GM12873 (cell line): ENCODE data around the gene RUFY3.

Experiments used
- TF ChIP-seq, protein P1 (sequence below): IDR thresholded peaks from 2 replicates; pipeline ENCODE4 v1.5.1; 2012; ENCODE audit warnings: low read depth, mild to moderate bottlenecking, moderate library complexity, low read length, control low read depth; ENCODE audit not compliant: insufficient read depth; ENCODE audit errors: missing control alignments

The RUFY3 gene

DNA sequence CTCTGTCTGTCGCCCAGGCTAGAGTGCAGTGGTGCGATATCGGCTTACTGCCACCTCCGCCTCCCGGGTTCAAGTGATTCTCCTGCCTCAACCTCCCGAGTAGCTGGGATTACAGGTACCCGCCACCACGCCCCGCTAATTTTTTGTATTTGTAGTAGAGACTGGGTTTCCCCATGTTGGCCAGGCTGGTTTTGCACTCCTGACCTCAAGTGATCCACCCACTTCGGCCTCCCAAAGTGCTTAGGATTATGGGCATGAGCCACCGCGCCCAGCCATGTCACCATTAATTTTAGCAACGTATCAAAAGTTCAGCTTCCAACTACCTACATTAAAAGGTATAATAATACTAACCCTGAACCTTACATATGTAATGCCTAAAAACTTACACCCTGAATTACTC is 34.4 kb upstream of the RUFY3 start:
- TF ChIP-seq, protein P1, sequence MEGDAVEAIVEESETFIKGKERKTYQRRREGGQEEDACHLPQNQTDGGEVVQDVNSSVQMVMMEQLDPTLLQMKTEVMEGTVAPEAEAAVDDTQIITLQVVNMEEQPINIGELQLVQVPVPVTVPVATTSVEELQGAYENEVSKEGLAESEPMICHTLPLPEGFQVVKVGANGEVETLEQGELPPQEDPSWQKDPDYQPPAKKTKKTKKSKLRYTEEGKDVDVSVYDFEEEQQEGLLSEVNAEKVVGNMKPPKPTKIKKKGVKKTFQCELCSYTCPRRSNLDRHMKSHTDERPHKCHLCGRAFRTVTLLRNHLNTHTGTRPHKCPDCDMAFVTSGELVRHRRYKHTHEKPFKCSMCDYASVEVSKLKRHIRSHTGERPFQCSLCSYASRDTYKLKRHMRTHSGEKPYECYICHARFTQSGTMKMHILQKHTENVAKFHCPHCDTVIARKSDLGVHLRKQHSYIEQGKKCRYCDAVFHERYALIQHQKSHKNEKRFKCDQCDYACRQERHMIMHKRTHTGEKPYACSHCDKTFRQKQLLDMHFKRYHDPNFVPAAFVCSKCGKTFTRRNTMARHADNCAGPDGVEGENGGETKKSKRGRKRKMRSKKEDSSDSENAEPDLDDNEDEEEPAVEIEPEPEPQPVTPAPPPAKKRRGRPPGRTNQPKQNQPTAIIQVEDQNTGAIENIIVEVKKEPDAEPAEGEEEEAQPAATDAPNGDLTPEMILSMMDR = no peak

DNA sequence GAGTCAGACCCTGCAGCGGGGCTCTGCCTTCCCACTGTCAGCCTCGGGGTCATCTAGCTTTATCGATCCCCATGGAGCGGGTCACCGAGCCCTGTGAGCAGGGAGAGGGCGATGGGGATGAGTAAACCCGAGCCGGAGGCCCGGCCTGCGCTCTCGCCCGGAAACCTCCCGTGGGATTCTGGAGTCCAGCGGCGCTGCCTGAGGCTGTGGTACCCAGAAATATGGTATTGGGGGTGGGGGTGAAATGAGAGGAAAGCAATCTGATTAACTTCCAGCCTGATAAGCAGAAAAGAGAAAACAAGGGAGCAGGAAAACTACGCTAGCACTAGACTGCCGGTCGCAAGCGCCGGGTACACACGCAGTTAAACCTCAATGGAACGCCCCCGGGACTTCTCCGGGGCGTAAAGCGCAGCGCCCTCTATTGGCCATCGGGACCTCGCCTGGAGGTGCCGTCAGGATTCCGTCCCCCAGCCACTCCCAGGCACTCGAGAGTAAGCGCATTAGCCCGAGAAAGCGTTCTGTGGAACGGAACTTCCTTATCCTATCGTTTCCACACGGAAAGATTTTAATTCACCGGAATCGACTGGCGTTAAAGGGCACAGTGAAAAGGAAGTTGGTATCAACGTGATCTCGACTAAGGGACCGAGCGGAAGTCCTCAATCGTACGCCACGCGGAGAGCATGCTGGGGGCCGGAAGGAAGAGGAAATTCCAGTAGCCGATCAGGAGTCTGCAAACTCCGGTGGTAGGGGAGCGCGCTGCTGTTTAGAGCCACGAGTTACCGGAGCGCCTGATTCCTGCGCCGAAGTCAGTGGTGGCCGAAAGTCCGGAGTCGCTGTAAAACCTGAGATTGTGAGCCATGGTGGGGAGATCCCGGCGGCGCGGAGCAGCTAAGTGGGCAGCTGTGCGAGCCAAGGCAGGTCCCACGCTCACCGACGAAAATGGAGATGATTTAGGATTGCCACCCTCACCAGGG is 33.7 kb upstream of the RUFY3 start, which contains the start of gene UTP3:
UTP3 (plus strand) TSS at position 712 of the 974 bp plus-strand sequence; CDS start at position 858, 146 bp downstream.
- TF ChIP-seq, protein P1 = peak; percentile 98

DNA sequence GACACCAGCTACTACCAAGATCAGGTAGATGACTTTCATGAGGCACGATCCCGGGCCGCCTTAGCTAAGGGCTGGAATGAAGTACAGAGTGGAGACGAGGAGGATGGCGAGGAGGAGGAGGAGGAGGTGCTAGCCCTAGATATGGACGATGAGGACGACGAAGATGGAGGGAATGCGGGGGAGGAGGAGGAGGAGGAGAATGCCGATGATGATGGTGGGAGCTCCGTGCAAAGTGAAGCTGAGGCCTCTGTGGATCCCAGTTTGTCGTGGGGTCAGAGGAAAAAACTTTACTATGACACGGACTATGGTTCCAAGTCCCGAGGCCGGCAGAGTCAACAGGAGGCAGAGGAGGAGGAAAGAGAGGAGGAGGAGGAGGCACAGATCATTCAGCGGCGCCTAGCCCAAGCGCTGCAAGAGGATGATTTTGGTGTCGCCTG is 33.0 kb upstream of the RUFY3 start:
- TF ChIP-seq, protein P1 = no peak

DNA sequence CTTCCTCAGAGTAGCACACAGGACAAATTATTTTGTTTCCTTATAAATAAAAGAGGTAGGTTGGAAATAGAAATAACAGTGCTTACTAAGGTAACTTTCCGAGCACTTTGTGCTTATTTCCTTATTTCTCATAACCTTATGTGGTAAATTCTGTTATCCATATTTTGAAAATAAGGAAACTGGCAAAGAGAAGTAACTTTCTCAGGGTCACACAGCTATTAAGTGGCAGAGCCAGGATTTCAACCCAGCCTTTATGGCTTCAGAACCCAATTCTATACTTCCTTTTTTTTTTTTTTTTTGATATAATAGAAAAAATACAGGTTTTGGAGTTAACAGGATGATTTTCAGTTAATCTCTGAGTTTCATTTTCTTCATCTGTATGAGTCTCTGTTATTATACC is 30.1 kb upstream of the RUFY3 start:
- TF ChIP-seq, protein P1 = no peak

DNA sequence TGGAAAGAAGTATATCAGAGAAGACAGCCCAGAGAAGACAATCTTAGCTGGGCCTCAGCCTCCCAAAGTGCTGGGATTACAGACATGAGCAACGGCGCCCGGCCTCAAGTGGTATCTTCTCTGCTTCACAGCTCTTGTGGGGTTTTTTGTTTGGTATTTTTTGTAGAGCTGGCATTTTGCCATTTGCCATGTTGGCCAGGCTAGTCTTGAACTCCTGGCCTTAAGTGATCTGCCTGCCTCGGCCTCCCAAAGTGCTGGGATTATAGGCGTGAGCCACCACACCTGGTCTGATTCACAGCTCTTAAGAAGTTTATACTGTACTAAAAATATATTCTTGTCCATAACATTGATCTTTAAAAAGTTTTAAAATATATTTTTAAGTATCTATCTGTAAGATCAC is 21.1 kb upstream of the RUFY3 start:
- TF ChIP-seq, protein P1 = no peak

DNA sequence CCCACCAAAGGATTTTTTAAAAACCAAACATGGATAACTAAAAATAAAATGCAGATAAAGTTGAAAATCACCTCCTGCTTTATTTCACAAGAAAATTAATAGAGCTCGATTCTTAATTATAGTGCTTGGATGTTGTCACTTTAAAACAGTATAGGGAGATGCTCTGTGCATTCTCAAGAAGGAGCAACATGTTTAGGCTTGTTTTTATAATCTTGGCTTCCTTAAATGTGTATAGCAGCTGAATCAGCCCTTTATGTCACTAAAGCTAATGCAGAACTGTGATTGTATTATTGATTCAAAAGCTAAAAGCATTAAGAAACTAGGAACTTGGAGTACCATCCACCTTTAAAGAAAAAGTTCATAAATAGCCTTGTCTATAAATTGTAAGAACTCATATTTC is 20.5 kb upstream of the RUFY3 start:
- TF ChIP-seq, protein P1 = no peak

DNA sequence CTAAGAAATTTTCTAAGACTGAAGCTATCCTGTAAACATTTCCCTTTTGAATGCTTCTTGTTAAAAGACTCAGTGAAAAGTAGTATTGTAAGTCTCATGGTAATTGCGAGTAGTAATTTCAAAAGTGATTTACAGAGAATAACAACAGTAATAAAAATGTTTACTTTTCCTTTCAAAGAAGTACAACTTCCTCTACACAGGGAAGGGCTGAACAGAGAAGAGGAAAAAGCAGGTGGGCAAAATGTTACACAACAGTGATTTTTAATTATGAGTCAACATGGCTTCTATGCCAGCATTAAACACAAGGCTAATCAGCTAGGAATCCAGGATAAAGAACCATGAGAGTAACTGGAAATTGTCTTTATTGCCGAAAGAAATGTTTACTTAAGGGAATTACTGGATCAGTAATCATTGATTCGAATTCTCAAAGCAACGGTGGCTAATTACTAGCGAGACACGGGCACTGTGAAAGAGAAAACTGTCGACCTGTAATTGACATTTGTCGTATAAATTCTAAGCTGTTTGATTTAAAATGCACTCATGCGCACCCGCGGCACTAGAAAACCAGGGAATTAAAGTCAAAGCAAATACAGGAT is 18.0 kb upstream of the RUFY3 start:
- TF ChIP-seq, protein P1 = no peak
